GM12872 (cell line): ENCODE data around the gene FZD1.

Experiments used
- CTCF ChIP-seq: IDR thresholded peaks from 3 replicates; pipeline ENCODE4 v1.5.1; 2011; ENCODE audit warnings: low read depth, mild to moderate bottlenecking, low read length, moderate library complexity; ENCODE audit not compliant: insufficient read depth

Gene FZD1

GRCh38 chr7:91264046-91264923, at the start of gene FZD1:
FZD1 (plus strand) TSS chr7:91264433; CDS start chr7:91264881, 448 bp downstream.
- no peak for TF ChIP-seq CTCF

GRCh38 chr7:91226411-91226810, 37.8 kb upstream of the FZD1 start:
- no peak for TF ChIP-seq CTCF

- TF ChIP-seq CTCF = no peak
Observed at GRCh38 chr7:91228327-91228726, 35.9 kb upstream of the FZD1 start.

GRCh38 chr7:91228927-91229558, 35.2 kb upstream of the FZD1 start:
- no peak for TF ChIP-seq CTCF

GRCh38 chr7:91230100-91230499, 34.1 kb upstream of the FZD1 start:
- no peak for TF ChIP-seq CTCF

- TF ChIP-seq CTCF = no peak
Observed at GRCh38 chr7:91230503-91230902, 33.7 kb upstream of the FZD1 start.

GRCh38 chr7:91233212-91233611, 31.0 kb upstream of the FZD1 start:
- TF ChIP-seq CTCF = no peak
